GM19193 (cell line): ENCODE results near the gene C1orf210.

Experiments used
- POLR2A ChIP-seq: IDR thresholded peaks from 4 replicates; pipeline ENCODE4 v1.6.1; 2011; ENCODE audit not compliant: insufficient read depth, insufficient read length; ENCODE audit errors: extremely low read depth

The C1orf210 gene

GRCh38 chr1:43258370-43258769 lies 27.0 kb downstream of the C1orf210 start:
- TF ChIP-seq POLR2A = no peak

DNA sequence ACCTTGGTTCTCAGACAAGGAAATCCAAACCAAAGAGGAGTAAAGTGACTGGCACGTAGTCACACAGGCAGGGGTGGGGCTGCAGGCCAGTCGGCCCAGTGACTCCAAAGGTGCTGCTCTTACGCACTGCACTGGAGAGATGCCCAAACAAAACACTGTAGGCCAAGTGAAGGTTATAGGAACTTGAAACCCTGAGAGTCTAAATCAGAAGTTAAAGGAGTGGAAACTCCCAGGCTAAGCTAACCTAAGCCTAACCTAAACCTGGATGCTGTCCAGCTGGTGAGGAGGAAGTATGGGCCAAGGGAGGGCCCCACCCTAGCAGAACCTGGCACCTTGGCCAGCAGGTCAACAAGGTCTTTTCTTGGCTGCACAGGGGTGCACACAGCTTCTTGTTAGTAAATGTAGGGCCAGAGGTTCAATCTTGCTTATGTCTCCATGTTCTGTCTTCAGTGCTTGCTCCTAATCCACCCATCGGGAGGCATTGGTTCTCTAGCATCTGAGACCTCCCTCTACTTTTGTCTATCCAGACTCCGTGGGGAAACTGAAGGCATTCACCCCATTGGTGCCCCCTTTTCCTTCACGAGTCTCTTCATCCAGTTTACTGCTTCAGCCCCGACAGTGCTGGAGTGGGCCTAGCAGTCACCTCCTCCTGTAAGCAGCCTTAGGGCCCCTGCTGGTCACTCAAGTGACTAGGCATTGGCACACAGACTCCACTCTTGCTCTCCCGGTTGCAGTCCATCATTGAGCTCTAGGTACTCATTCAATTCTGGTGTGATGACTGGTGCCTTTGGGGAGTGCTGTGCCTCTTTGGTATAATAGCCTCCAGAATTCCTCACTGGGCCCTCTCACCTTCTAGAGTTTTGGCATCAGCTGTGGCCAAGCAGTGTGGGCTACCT lies 28.5 kb downstream of the C1orf210 start:
- no peak for TF ChIP-seq POLR2A

- TF ChIP-seq POLR2A = no peak
Observed at GRCh38 chr1:43255438-43256210, 29.8 kb downstream of the C1orf210 start.

DNA sequence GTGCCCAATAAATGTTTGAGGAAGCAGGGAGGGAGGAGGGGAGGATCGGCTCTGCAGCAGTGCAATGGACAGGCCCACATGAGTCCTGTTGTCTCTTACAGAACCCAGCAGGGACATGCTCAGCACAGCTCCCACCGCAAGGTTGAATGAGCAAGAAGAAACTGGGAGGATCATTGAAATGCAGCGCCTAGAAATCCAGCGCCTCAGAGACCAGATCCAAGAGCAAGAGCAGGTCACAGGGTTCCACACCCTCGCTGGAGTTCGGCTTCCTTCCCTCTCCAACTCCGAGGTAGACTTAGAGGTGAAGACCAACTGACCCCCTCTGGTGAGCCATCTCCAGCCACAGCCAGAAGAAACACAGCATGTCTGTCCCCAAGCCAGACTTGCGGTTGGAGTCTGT lies 31.5 kb downstream of the C1orf210 start:
- no peak for TF ChIP-seq POLR2A

- TF ChIP-seq POLR2A = no peak
Observed at GRCh38 chr1:43253173-43253572, 32.2 kb downstream of the C1orf210 start.

- TF ChIP-seq POLR2A = no peak
Observed at GRCh38 chr1:43252225-43252624, 33.2 kb downstream of the C1orf210 start.

GRCh38 chr1:43251024-43251423 lies 34.4 kb downstream of the C1orf210 start:
- TF ChIP-seq POLR2A = no peak

GRCh38 chr1:43250351-43250761 lies 35.0 kb downstream of the C1orf210 start:
- TF ChIP-seq POLR2A = no peak

GRCh38 chr1:43247256-43247921 lies 38.0 kb downstream of the C1orf210 start:
- no peak for TF ChIP-seq POLR2A

DNA sequence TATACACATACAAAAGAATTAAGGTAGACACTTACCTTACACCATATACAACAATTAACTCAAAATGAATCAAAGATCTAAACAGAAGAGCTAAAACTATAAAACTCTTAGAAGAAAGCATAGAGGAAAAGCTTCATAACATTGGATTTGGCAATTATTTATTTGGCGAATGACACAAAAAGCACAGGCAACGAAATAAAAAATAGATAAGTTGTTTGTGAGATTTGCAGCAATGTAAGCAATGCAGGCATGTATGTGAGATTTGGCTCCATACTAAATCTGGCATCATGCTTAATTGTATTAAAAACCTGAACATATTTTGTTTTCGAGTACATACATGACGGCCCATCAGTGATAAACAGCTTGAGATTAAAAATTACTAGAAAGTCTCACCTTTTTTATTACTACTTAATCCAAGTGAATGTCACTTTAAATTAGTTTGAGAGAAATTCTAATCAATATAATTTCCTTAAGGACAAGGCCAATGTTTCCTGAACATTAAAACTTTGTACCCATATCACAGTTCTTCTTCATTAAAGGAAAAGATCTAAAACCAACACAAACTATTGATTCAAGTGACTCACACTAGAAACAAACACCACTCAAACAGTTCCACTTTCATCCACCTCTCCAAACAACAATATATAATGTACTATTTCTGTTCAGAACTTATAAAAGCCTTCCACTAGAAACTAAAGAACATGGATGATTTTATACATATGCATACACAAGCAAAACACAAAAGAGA lies 38.7 kb downstream of the C1orf210 start:
- TF ChIP-seq POLR2A = no peak

- TF ChIP-seq POLR2A = no peak
Observed at GRCh38 chr1:43243299-43243698, 42.1 kb downstream of the C1orf210 start.

DNA sequence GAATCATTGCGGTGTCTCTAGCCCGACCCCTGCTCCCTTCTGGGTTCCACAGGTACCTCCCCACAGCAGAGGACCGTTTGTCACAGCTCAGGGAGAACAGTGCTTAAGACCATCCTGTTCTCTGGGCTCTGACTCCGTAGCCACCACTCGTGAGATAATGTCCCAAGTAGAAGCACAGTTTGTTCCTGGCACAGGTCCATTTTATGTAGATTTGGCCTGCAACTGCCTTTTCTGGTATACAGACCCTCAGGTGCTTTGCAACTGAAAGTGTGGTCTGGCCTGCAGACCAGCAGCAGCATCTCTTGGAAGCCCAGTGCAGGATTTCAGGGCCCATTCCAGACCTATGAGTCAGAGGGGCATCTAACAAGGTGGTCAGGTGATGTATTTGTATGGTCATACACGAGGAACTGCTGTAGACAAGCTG lies 44.0 kb downstream of the C1orf210 start:
- no peak for TF ChIP-seq POLR2A

GRCh38 chr1:43239484-43239883 lies 45.9 kb downstream of the C1orf210 start:
- peak; percentile 30 for TF ChIP-seq POLR2A

DNA sequence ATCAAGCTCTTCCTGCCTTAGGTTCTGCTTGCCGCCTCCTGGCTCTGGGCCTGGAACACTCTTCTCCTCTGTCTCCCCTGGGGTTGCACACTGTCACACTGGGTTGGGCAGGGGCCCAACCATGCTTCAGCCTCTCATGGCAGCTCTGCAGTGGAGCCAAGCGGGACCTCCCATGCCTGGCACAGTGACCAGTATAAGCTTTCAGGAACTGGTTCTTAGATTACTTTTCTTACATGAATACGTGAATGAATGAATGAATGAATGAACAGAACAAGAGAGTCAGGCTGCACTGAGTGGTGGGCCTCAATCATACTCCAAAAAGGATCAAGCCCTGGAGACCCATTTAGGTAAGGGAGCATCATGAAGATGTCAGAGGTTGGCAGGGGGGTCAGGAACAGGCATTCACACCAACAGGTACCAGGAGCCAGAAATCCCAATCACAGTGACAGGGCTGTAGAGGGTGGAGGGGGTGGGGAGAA lies 46.4 kb downstream of the C1orf210 start:
- TF ChIP-seq POLR2A = no peak
